ENCODE measurements around the gene NINL.
"Not testable (repeated sequence)": the region's sequence is repeated elsewhere in the genome, so short reads cannot be mapped to it uniquely, and the experiment has no call there.

Gene NINL

DNA sequence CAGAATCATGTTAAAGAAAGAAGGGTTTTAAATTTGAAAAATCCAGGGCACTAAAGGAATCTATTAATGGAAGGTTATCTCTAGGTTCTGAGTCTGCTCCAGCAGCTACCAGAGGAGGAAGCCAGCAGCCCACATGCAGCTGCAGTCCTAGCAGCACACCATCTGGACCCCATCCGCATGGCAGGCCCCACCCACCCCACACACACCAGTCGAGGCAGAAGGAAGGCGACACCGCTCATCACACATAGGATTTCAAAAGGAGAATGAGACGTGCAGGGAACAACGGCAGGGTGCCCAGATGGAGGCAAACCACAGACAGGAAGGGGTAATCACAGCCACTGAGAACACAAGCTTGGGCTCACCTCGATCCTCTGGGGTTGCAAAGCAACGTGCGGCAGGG is 99.0 kb downstream of the NINL start:
- no peak for DNase-seq

DNA sequence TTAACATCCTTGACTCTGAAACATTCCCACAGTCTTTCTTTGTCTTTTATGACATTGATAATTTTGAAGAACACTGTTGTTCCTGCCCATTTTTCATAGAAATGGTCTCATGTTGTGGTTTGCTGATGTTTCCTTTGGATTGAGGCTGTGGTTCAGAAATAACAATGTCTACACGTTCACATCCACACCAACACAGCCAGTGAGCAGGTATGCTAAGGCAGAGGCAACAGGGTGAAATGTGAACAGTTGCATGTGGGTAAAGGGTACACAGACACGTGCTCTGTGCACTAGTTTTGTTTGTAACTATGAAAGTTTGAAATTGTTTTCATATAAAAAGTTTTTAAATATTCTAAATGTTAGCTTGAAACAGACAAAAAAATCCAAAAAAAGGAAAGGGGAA is 99.5 kb downstream of the NINL start:
- no peak for DNase-seq

DNA sequence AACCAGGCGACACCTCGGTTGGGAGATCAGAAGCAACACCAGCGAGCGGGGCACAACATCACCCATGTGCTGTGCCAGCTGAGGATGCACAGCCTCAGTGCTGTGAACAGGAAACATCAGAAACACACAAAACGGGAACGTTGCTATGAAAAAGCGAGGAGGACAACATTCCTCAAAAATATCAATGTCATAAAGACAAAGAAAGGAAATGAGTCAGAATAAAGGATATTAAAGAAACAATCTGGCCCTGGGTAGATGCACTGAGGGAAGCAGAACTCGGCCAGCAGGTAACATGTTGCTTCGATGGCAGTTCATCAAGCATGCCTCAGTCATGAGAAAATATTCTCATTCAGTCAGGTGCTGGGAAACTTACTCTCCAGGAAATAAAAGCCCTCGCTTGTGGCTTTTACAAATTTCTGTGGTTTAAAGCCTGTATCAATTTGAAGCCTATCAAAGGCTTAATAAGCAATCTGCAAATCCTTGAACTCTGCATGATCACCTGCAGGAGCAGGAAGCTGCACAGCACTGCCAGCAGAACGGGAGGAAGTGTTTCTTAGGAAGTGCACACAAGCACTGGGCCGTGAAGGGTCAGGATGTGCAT is 100.3 kb downstream of the NINL start:
- no peak for DNase-seq

DNA sequence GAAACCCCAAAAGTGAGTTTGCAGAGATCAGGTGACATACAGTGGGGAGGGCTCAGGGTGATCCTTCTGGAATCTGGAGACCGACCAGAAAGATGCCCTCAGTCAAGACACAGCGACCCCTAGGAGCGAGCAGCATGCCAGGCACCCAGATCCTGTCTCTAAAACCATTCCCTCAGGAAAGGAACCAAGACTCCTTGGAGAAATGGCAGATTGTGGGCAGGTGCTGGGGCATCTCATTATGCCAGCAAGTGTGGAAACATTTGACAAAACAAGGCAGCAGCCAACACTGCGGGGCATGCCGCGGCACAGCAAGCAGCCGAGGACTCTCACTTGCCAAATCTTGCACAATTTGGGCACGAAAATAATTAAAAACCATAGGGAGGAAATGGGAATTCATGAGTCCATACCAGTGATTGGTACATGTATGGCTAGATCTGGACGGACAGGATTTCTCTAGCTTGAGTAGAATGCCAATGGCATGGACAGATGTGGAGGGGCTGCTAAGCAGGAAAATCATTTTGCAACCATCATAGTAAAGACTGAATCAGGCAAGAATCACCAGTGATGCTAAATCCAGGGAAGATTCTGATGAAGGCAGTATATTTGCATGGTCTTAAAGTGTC is 101.0 kb downstream of the NINL start:
- DNase-seq, result peak in 2 of 56 donors; percentile 4 to 8

DNA sequence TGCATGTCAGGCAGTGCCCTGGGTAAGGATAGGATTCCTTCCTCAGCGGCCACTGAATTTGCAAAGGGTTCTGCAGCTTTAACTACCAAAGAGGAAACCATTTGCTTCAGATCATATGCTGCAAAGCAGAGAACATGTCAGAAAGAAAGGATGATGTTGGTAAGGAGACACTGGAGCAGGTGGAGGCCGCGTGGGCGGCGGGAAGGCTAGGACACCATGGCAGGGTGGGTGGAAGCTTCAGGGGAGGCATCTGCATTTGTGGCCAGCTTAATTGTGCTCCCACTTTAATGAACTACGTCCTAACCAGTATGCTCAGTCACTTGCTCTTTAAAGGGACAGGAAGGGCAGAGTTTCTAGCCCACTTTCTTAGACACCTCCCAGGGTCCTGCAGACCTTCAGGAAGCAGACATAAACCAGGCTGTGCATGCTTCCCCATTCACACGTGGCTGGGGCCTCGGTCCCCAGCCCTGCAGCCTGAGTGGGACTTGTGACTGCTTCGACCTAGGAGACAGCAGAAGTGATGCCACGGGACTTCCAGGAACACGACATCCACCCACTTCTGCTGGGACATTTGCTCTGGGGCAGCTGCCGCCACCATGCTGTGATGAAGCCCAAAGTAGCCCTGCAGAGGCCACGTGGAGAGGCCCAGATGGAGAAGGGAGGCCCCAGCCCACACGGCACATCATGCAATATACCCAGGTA is 101.7 kb downstream of the NINL start:
- no peak for DNase-seq

DNA sequence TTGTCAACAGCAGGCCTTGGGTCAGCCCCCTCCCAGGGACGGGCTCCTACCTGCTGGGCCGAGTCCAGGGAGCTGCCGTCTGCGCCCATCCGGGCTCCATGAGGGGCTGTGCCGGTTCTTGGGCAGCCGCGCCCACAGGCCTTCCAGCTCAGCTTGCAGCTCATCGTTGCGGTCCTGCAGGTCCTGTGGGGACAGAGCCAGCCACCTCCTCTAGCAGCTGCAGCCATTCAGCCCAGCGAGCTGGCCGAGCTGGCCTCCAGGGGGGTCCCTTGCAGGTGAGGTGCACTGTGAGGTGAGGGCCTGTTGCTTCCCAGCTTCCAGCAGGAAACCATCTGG is 103.4 kb downstream of the NINL start:
- no peak for DNase-seq

DNA sequence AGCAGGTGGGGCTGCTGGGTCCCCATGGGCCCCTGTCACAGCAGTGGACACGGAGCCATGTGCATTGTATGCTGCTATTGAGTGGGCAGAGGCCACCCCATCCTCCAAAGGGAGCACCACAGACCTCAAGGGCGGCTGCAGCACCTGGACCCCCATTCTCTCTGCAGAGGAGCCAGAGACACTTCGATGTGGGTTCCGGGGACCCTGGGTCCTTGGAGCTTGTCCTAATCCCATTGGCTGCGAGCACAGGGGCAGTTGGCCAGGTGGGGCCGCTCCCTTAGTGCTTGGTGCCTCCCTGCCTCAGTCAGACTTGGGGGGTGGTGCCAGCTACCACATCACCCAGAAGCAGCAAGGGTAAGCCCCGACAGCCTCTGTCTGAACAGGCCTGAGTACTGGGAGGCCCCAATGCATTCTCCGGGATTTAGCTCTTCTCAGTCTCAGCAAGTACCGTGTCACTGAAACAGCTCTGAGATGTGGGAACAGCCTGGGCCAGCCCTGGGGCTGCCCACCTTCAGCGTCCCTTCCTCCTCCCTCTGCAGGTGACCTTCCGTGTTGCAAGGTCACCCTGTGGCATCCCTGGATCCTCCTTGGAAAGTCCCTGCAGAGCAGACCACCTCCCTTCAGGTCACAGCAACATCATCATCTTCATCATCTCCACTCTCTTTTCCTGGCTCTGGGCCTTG is 104.0 kb downstream of the NINL start:
- no peak for DNase-seq

DNA sequence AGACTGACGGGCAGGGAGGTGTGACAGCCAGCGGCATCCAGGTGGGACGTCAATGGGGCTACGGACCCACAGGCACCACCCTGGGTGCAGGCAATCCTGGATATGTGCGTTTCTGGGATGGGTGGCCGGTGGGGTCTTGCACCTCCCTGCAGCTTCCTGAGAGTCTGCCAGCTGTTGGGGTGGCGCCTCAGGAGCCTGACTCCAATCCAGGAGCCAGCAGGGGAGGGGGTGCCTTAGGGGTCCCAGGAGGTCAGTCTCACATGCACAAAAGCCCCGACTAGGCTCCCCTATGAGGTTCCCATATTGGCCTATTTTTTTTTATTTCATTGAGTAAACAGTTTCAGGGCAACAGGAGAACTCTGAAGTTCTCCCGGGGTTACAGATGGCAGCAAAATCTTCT is 104.5 kb downstream of the NINL start:
- no peak for DNase-seq

DNA sequence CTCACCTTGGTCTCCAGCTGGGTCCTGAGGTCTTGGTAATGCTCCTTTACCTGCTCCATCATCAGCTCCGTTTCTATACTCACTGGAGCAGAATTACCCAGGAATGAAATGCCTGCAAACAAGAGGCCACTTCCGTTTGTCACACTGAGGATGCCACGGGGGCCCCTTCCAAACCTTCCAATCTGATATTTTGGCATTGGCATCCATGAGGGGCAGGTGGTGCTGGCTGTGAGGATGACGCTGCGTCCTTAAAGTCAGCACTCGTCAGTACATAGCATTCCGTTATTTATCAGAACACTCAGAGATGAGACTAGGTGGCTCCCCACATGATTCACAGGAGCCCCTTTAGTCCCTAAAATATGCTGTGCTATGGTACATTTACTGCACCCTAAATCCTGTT is 105.2 kb downstream of the NINL start:
- DNase-seq, result no peak

DNA sequence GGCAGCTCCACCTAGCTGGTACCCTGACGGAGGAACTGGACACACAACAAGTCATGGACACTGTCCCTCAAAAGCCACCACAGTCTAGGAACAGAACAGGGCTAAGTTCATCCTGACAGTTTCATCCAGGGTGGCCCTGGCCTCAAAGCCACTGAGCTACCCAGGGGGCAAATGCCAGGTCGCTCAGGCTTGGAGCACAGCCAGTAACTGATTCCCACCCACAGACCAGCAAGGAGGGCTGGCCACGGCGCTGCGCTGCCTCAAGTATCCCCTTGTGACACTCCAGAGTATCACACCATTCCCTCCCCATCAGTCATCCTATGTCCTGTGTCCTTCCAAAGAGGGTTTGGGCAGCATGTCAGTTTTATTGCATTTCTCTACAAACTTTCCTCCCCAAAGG is 105.7 kb downstream of the NINL start:
- DNase-seq, result no peak

DNA sequence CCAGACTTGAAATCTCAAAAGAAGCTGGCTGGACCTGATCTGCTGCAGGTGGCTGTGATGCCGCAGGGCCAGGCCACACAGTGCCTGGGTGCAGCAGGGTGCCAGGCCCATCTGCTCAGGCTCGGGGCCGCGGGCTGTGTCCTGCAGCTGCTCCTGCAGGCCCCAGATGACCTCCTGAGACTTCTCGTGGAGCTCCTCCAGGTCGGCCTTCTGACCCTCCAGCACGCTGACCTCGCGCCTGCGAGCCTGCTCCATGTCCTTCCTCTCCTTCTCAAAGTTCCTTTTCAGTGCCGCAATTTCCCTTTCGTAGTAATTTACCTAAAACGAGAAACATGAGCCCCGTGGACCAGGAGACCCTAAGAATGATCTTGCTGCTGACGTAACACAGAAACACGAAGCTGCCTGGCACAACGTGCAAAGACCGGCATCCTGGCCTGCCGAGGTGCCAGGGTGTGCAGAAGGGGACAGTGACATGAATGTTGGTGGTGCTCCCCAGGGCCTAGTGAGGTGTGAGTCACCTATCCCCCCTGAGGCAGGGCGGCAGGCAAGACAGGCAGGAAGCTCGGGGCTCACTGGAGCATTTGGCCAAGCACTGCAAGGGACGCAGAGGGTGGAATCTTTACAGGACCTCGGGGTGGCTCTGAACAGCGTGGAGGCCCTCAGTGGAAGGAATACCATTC is 106.3 kb downstream of the NINL start:
- no peak for DNase-seq

DNA sequence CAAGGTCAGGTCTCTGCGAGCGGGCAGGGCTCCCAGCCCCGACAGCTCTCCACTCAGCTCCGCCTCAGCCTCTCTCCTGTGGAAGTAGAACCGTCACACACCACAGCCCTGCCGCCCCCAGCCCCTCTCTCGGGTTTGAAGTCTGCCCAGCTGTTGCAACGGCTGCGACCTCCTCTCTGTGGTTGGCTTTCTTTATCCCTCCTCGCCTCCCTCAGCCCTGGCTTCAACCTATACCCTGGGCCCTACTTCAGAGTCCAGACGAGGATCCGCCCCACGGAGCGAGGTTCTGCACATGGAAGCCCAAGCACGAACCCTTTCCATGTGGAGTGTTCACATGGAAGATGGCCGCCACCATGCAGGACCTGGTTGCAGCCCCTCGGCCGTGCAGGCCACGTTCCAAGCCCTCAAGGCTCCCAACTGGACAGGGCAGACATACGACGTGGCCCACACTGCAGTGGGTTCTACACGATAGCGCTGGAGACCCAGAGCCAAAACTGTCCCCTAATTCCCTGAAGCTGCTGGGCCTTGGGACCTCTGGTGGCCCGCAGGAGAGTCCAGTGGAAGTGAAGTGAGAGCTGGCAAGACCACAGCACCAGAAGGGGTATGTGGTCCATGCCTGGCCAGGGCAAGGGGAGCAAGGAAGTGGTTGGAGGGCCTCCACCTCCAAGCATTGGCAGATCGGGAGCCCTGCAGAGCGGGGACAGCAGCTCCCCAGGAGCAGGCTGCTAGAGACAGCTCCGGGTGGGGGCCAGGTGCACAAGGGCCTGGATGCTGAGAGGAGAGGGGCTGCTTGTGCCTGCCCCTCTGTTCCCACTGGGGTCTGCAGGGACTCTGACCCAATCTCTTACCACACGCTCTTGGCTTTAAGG is 108.1 kb downstream of the NINL start:
- DNase-seq, result no peak

DNA sequence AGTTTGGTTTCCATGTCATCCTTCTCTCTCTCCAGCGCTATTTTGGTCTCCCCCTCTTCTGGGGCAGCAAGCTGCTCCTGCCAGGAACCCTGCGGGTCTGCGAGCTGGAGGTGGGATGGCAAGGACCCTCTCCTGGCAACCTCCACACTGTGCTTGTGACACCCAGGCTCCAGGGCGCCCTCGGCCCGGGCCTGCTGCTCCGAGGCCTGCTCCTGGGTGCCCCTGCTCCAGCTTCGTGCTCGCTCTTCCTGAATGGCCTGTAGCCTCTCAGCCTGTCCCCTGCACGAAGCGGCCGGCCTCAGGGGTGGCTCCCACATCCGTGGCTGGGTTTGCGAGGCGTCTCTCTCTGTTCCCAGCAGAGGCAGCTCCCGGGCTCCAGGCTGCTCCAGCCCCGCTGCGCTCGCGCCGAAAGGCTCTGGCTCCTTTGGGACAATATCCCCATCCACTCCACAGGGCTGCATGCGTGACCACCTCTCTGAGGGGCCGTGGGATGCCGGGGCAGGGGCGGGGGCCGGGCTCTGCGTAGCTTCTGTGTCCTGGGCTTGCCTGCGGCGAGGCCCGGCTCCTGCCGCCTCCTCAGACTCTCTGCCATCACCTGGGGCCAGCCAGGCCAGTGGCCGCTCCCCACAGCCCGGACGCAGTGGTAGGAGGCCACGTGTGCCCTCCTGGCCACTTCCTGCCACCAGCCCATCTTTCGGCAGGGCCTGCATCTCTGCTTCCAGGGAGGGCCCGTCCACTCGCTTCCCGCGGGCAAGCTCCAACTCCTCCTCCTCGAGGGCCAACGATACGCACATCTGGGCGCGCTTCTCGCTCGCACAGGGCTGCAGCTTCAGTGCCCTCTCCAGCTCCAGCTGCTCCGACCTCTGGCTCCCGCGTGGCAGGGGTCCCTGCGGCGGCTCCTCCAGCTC is 109.0 kb downstream of the NINL start:
- DNase-seq, result no peak

DNA sequence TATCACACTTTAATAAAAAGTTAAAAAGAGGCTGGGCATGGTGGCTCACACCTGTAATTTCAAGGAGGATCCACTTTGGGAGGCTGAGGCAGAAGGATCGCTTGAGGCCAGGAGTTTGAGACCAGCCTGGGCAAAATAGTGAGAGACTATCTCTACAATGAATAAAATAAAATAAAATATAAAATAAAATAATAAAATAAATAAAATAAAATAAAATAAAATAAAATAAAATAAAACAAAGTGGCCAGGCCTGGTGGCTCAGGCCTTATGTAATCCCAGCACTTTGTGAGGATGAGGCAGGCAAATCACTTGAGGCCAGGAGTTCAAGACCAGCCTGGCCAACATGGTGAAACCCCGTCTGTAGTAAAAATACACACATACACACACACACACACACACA is 112.0 kb downstream of the NINL start:
- DNase-seq, result not testable (repeated sequence)

DNA sequence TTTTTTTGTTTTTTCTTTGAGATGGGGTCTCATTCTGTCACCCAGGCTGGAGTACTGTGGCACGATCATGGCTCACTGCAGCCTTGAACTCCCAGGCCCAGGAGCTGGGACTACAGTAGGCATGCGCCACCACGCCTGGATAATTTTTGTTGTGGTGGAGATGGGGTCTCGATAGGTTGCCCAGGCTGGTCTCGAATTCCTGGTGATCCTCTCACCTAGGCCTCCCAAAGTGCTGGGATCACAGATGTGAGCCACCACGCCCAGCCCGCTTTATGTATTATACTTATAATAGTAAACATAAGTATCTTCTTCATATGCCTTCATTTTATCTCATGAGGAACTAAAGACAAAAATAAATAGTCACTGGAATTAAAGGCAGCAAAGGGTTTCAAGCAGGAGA is 114.3 kb downstream of the NINL start:
- no peak for DNase-seq

DNA sequence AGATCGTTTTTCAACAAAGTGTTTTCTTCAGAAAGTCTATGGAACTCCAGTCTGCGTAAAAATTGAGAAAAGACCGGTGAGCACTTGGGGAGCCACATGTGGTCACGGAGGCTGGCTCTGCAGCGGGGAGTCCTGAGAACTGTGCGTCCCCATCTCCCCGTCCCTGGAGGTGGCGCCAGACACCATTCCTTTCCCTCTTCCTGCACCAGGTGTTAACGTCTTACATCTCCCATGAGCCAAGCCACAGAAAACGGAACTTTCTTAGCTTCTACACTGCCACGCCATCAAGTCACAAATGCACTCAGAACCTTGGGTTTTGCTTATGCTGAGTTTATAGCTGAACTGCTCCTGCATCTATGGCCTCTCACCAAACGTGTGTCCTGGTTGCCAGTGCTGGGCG is 115.3 kb downstream of the NINL start:
- DNase-seq, result no peak

DNA sequence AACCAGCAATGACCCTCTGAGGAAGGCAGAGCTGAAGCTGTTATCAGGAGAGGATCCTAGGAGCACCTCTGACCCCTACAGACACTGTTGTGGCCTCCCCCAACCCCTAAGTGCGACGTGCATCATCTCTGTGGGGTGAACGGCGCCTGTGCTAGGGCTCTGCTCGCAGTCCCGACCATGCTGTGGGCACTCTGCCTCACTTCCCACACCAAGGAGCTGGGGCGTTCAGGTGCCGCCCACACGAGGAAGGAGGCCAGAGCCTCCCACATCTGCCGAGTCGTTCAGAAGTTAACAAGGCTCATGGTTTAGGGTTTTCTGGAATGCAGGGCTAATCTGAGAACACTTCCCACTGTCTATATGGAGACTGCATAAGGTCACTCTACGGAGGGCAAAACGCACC is 115.8 kb downstream of the NINL start:
- no peak for DNase-seq

DNA sequence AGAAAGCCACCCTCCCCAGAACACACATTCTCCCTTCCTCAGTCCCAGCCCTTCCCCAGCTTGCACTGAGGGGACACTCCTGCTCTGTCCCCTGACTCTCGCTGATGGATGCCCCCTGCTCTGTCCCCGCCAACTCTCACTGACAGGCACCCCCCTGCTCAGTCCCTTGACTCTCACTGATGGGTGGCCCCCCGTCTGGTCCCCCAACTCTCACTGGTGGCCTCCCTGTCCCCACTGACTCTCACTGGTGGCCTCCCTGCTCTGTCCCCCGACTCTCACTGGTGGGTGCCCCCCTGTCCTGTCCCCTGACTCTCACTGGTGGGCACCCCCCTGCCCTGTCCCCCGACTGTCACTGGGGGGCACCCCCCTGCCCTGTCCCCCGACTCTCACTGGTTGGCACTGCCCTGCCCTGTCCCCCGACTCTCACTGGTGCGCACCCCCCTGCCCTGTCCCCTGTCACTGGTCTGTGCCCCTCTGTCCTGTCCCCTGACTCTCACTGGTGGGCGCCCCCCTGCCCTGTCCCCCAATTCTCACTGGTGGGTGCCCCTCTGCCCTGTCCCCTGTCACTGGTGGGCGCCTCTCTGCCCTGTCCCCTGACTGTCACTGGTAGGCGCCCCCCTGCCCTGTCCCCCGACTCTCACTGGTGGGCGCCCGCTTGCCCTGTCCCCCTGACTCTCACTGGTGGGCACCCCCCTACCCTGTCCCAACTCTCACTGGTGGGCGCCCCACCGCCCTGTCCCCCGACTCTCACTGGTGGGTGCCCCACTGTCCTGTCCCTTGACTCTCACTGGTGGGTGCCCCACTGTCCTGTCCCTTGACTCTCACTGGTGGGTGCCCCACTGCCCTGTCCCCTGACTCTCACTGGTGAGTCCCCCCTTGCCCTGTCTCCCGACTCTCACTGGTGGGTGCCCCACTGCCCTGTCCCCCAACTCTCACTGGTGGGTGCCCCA is 116.9 kb downstream of the NINL start:
- DNase-seq, result no peak

DNA sequence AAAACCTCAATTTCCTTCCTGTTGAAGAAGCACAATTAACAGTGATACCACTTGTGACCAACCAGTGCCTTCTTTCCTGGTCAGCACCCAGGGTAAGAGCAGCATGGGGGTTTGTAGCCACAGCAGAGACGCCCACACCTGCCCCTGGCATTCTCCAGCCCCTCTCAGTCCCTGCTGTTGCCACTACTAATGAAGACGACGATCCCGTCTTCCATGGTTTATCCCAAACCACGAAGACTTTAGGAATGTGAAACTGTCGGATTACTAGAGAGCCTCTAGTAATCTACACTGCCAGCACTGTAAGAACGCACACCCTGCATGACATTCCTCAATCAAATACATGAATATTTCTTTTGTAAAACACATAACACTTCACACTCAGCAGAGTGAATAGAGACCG is 117.9 kb downstream of the NINL start:
- no peak for DNase-seq

Measured in amygdala (tissue), 56 donors.